ACHN (cell line): ENCODE results near the gene WDR62.

ENCODE experiments used
- DNase-seq: peaks from one replicate; pipeline ENCODE4 v3.0.0-alpha.2; 2015
- in situ Hi-C: cut with HindIII; loops from 2 replicates; pipeline ENCODE4 v1.10.0; 2017; ENCODE audit warnings: low sequenced_read_pairs, low pct_ligation_motif_present, low pct_unique_long_range_greater_than_20kb

The WDR62 gene

GRCh38 chr19:36152019-36152351 is 97.3 kb downstream of the WDR62 start:
- in situ Hi-C loops, result no loop called here
- no peak for DNase-seq

- no peak for DNase-seq
Measured at GRCh38 chr19:36152352-36153091, 97.8 kb downstream of the WDR62 start, which contains the start of gene COX7A1. COX7A1 (minus strand) TSS chr19:36152447; CDS start chr19:36152407, 40 bp downstream.

GRCh38 chr19:36153126-36153525 is 98.4 kb downstream of the WDR62 start:
- in situ Hi-C loops, result no loop called here
- no peak for DNase-seq

More at GRCh38 chr19:36152352-36153091, 97.8 kb downstream of the WDR62 start, which contains the start of gene COX7A1:
- in situ Hi-C loops, result no loop called here
